GM21367 (cell line): Measurements from ENCODE around the gene CYP11A1.

Source experiments
- ATAC-seq: cut with Tn5 transposase; IDR thresholded peaks from one replicate; pipeline ENCODE4 v1.9.1; 2021; ENCODE audit not compliant: unreplicated experiment

Gene CYP11A1

DNA sequence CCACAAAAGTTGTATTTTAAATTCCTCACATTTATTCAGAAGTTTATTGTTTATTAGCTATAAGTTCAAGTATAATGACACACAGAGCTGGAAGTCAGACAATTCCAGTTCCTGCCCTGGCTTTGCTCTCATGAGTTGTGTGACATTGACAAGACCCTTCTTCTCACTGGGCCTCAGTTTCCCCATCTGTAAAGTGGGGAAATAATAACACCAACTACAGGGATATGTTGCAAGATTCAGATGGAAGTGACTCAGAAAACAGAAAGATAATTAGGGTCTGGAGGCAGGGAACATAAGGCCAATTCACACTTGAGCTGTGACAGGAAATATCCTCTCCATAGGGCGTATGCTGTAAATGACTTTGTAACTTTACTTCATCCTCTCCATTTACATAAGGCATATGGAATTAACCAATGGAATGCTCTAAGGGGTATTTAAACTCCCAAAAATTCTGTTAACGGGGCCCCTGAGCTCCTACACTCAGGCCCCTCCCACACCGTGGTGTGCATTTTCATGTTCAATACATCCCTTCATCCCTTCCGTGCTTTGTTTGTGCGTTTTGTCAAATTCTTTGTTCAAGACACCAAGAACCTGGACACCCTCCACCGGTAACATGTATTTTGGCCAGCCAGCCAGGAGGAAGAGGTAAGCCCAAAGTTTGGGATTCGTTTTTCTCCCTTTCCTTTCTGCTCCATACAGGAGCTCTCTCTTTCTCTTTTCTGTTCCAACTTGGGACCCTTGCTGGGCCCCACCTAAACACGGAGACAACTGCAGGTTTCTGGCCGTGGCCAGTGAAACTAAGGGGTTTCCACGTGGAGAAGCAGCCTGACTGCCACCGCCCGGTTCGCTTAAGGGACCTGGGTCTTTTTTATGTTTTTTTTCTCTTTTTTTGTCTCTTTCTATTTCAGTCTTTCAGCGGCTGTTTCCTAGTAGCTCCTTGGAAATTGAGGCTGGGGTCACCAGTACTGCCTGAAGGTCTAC, 16.9 kb downstream of the CYP11A1 start:
- no peak for ATAC-seq

DNA sequence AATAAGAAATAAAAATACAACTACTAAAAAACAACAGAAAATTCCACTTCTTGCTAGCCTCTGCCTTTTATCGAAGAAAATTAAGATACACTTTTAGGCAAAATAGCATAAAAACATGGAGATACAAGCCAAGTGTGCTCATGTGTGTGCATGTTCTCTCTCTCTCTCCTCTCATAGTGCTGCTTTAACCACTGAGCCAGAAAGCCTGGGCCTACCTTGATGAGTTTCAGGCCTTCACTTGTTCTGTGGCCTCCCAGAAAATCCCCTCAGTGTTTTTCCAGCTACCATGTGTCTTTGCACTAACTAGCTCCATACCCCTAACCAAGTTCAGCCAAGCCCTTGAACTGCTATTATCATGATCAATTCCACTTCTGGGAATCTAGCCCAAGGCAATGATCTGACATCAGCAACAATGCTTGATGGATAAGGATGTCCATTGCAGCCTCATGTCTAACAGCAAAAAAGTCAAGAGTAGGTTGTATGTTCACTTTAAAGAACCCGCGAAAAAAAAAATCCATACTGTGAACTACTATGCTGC, 18.1 kb downstream of the CYP11A1 start:
- ATAC-seq, result no peak

DNA sequence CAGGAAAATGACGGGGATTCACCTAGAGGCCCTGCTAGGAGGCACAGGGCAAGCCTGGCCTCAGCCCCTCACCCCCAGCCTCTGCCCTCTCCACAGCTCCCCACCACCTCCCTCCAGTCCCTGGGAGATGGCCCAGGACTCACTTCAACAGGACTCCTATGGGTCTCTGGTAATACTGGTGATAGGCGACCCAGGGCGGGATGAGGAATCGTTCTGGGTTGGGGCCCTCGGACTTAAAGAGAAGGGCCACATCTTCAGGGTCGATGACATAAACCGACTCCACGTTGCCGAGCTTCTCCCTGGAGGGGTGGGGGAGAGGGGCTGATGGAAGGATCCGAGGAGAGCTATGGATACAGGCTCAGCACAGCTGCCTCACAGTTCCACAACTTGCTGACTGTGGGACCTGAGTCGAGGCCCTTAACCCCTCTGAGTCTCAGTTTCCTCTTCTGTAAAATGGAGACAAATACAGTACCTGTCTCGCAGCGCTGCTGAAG, 19.6 kb downstream of the CYP11A1 start:
- no peak for ATAC-seq

DNA sequence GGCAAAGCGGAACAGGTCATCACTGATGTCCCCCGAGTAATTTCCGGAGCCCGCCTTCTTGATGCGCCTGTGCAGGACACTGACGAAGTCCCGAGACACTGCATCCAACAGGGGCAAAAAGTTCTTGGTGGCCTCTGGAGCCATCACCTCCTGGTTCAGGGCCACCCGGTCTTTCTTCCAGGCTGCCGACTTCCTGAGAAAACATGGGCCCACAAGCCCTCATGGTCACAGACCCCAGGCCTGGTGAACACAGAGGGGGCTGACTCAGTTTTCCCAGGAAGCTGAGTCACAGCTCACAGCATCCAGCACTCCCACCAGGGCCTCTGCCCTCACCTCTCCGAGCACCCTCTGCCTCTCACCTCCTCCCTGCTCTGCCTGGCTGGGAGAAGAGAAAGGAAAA, 22.4 kb downstream of the CYP11A1 start:
- ATAC-seq, result no peak

DNA sequence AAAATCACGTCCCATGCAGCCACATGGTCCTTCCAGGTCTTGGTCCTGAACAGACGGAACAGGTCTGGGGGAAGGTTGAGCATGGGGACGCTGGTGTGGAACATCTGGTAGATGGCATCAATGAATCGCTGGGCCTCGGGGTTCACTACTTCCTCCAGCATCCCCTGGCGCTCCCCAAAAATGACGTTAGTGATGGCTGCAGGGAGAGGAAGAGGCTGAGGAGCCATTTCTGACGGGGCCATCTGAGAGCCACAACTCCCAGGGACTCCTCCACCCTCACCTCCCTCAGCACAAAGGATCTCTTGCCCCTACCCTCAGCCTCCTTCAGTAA, 23.7 kb downstream of the CYP11A1 start:
- ATAC-seq, result no peak

DNA sequence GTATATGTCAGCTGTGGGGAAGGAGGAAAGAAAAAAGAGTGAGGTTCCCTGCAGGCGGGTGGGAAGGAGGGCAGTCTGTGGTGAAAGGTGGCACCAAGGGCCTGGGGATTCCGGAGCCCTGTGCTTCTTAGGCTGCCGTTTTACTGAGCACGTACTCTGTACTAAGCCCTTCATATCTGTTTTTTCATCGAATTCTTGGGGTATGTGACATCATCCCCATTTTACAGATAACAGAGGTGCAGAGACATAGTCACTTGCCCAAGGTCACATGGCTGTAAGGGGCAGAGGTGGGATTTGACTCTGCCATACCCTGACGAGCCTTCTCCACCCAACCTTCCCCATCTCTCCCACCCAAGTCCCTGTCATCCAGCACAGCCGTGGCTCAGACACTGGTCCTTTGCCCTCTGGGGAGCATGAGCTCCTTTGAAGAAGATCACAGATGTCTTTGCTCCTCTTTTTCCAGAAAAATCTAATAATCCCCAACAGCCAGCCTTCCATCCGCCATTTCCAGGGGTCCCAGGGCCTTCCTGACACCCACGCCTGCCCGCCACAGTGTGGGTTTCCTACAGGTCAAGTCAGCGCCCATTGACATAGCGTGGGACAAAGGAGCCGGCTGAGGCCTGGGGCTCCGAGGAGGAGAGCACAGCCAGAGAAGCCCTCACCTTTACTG, 24.2 kb downstream of the CYP11A1 start:
- ATAC-seq, result no peak

DNA sequence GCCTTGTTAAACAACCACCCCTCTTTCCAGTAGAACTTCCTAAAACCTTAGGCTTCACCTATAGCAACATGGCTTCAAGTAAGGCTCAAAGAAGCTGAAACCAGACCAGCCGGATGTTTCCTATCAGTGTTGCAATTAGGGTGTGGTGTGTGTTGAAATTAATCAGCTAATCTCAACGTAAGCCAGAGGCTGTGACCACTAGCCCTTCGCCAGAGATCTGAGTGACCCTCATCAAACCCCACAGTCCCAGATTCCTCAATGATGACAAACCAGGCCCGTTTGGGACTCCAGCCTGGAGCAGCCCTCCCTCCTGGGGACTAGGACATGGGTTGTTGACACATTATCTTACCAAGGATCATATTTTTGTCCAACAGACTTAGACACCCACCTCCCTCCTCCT, 27.3 kb downstream of the CYP11A1 start:
- no peak for ATAC-seq

DNA sequence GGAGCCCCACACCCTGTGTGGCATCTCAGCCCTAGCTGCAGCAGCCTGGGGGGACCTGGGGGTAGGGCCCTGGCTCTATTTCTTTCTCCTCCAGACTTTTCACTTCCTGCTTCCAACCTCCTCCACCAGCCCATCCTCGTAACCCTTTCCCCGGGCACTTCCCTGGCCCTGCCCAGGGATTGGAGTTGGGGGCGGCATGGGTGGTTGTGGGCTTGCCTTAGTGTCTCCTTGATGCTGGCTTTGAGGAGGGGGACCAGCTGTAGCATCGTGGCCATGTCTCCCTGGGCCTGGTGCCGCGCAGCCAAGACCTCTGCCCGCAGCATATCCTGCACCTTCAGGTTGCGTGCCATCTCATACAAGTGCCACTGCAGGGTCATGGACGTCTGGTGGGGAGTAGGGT, 28.1 kb downstream of the CYP11A1 start:
- no peak for ATAC-seq

DNA sequence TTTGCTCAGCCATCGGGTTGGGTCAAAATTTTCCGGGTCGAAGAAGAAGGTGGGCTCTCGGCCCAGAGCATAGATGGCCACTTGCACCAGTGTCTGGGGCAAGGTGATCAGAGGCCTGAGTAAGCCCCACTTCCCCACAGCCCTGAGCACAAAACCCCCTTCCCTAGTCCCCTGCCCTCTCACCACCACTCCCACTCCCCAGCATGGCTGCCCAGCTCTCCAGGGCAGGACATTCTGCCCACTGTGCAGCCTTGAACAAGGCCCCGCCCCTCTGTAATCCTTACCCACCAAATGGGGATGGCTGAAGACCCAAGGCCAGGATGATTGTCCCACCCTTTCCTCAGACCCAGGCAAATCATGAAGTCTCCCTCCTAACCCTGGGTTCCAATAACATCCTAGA, 28.8 kb downstream of the CYP11A1 start:
- ATAC-seq, result no peak

DNA sequence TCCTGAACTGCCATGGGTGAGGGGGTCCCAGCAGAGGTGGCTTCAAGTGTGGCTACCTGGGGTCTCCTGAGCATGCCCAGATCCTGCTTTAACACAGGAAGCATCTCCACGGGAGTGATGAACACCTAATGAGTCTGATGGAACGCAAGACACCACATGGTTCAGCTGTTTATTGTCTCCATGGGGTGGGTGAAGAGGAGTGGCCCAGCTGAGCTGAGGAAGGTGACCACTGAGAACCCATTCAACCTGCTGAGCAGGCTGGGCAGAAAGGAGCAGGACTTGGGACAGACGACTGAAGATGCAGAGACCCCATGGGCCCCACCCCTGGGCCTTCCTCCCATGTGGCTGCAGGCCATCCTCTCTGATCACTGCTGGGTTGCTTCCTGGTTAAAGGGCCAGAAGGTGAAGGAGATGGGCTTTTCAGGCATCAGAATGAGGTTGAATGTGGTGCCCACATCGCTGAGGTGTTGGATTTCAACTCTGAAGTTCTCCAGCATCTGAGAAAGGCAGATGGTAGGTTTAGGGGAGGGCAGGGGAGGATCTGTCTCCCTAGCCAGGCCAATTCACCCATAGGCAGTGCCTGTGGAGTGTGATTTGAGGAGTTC, 29.7 kb downstream of the CYP11A1 start:
- no peak for ATAC-seq

DNA sequence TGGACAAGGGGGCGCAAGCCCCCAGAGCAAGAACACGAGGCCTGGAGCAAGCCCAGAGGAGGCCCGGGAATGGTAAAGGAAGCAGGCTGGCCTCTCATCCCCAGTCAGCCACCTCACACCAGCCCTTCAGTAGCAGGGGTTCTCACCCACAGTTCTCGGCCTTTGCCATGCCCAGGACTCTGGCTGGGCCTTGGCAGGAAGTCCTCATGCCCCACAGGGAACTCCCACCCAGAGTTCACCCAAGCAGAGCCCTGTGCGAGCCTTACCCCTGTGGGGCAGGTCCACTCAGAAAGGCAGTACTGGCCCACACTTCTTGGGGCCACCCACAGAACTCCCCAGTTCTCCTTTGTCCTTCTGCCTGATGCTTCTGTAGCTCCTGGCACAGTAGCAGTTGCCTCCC, 30.3 kb downstream of the CYP11A1 start:
- no peak for ATAC-seq

DNA sequence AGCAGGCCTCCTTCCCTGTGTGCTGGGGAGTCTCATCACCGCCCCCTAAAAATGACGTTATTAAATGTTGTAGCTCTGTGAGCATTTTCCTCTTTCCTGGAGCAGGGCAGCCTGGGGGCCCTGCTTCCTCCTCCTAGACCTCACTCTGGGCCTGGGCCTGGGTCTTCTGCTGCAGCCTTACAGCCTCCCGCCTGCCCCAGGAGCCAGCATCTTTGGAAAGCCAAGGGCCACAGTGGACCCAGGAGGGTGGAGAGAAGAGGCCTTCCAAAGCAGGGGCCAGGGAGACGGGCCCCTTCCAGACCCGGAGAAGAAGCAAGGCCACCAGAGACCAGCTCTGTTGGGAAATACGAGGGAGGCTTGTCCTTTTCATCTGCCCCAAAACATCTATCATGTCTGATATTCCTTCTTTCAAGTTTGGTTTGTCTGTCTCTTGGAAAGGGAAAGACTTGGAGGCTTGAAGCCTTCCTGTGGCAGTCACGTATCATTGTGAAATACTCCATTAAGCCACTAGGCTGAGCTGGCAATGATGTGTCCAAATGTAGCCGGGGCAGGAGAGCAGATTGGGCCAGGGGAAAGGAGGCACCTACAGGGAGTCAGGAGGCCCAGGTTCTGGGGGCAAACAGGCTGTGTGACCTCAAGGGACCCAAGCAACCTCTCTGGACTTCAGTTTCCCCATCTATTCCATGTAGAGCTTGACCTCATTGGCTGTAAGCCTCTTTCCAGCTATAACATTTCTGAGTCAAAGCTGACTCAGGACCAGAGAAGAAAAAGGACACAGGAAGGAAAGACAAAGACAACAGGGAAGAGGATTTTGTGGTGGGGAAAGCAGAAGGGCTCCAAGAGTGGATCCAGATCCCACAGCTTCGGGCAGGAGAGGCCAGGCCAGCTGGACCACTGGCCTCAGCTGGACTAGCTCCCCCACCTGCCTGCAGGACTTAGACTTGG, 31.1 kb downstream of the CYP11A1 start:
- no peak for ATAC-seq

DNA sequence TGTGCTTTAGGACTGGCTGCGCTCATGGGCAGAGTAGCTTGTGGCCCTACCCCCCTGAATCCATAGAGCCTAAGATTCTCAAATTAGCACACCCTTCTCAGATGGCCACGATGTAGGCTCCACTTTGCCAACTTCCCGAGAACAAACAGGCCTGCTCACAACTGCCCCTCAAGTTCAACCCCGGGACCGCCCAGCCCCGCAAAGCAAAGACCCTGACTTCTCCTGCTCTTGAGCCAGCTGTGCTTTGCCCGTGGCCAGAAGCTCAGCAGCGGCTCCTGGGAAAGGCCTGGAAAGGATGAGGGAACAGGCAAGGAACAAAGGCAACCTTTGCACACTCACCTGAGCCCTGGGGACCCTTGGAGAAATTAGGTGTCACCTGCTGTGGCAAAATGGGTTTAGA, 32.0 kb downstream of the CYP11A1 start:
- no peak for ATAC-seq

DNA sequence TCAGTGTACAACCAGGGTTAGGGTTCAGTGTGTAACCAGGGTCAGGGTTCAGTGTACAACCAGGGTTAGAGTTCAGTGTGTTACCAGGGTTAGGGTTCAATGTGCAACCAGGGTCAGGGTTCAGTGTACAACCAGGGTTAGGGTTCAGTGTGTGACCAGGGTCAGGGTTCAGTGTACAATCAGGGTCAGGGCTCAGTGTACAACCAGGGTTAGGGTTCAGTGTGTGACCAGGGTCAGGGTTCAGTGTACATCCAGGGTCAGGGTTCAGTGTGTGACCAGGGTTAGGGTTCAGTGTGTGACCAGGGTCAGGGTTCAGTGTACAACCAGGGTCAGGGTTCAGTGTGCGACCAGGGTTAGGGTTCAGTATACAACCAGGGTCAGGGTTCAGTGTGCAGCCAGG, 33.3 kb downstream of the CYP11A1 start:
- ATAC-seq, result no peak

DNA sequence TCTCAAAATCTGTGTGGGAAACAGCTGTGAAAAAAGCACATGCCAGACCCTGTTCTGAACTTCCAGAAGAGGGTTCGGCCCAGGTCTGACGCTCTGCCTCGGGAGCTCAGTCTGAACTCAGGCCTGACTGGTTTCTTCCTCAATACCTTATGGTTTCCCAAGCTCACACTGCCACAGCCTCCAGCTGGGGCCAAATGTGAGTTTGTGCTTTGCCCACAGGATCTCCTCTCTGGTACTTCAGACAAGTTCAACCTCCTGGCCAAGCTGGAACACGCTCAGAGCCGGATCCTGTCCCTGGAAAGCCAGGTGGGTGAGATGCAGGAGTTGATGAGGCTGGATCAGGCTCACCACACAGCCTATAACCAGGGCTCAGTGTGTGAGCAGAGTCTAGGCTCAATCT, 33.8 kb downstream of the CYP11A1 start:
- ATAC-seq, result no peak

DNA sequence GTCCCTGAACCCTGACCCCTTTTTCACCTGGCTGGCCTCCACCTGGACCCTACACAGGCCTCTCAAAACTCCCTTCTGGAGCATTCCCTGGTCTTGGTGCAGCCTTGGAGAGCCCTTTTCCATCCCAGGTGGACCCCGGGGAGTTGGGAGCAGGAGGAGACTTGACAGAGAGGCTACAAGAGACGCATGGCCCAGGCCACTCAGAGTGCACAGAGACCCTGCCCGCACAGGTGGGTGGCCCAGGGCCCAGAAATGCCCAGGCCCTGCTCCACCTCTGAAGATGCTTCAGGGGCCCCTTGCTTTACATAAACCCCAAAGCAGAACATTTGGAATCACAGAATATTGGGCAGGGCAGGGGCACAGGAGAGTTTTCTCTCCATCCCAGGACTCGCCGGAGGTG, 34.4 kb downstream of the CYP11A1 start:
- ATAC-seq, result no peak

DNA sequence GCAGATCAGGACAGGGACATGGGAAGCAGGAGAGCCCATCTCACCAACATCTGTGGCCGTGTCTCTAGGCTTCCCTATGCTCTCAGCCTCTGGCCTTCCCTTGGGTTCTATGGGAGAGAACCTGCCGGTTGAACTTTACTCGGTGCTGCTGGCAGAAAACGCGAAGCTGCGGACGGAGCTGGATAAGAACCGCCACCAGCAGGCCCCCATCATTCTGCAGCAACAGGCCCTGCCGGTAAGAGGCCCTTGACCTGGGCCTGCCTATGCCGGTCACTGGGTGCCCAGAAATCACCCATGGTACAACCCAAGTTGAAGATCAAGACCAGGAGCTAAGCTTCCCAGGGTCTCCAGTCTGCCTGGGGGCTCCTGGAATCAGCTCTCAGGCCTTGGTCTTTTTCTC, 34.8 kb downstream of the CYP11A1 start:
- ATAC-seq, result no peak

DNA sequence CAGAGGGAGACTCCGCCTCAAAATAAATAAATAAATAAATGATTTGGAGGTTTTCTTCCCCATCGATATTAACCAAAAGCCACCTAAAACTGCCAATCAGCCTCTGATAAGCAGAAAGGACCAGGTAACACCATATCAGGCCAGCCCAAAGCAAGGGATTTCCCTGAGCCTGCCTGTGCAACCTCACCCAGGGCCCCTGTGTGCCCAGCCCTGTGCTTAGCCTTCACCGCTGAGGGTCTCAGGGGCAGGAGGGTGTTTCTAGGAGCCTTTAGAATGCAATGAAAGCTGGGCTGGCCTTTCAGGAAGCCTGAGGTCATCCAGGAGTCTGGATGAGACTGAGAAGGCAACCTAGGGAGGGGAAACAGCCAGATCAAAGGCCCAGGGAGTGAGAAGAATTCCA, 35.4 kb downstream of the CYP11A1 start:
- no peak for ATAC-seq

DNA sequence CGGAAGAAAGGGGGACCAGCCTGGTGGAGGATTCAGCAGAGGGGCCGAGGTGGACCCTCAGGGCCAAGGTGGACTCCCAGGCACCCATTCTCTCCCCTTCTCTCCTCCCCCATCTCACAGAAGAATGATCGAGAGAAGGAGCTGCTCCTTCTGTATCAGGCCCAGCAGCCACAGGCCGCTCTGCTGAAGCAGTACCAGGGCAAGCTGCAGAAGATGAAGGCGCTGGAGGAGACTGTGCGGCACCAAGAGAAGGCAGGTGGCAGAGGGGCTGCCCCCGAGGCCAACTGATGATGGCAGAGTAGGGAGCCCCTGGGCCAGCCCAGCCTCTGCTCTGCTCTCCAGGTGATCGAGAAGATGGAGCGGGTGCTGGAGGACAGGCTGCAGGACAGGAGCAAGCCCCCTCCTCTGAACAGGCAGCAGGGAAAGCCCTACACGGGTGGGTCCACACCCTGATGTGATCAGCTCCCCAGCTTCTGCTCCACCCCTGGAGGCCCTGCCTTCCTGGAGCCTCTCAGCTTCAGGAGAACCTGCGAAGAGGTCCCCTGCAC, 36.5 kb downstream of the CYP11A1 start:
- no peak for ATAC-seq

DNA sequence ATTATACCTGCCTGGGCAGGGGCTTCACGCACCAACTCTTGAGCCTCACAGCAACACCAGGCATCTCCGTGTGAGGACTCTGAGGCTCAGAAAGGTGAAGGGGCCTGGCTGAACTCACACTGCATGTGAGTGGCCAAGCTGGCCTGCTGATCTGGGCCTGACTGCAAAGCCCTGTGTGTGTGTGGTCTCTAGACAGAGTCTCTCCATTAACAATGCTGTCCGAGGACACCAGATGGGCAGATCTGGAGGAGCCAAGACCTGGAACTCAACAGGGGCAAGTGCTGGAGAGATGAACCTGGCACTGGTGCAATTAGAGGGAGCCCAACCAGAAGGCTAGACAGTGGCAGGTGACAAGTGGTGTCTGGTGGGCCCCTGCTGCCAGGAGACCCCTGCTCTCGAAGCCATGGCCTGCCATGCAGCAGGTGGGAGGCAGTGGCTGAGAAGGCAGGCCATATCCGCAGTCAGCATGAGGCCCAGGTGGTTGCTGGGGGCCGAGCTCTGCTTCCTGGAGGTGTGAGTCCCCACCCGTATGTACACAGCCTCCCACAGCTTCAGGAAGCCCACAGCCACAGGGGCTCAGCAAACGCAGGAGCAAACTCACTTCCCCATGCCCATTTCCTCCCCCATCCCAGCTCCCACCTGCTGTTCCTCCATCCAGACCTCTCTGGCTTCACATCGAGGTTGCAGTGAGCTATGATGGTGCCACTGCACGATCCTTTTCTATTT, 39.0 kb downstream of the CYP11A1 start:
- ATAC-seq, result no peak
